HepG2 (cell line): ENCODE measurements around the gene REST. TPM values are rescaled to one million over a fixed set of nuclear protein-coding genes. Genes with fewer than 3 reads are reported as not detected.

ENCODE experiments used
- ATAC-seq: fragments of 200-7000 bp; cut with Tn5 transposase; 3 replicates; pipeline ENCODE4 v1.9.1; 2020; ENCODE audit warnings: mild to moderate bottlenecking, moderate library complexity
- BruUV-seq: library from RNA; stranded (reverse); fragments of 400-500 nt; replicated peaks from 2 replicates; lab custom pipeline; 2021; lab: Mats Ljungman, UMichigan
- CTCF ChIA-PET: fragments of 300-600 bp; formaldehyde crosslinking; extraction: SDS; loops from one replicate; lab custom pipeline; 2021; ENCODE audit warnings: low total read pairs, inconsistent platforms, low intra/inter-chr PET ratio; lab: Yijun Ruan, JAX
- POLR2A ChIA-PET: fragments of 350-600 bp; sonication (Branson Sonifier 250); formaldehyde crosslinking; loops from one replicate; lab custom pipeline; 2020; ENCODE audit warnings: antibody characterized with exemption, inconsistent platforms; lab: Yijun Ruan, JAX
- DNase-seq: peaks from one replicate; pipeline ENCODE4 v3.0.0-alpha.2; 2015; ENCODE audit warnings: low spot score
- FAIRE-seq: peaks from 3 replicates; lab custom pipeline; 2011; peaks lifted over from hg19 to GRCh38; lab: Jason Lieb, UNC
- H2AFZ ChIP-seq: one replicate; pipeline ENCODE4 v1.6.1; 2011; ENCODE audit warnings: low read length, inconsistent platforms
- H3K27ac ChIP-seq: fragments of 300-600 bp; 3 replicates; pipeline ENCODE4 v1.8.0; 2011; ENCODE audit warnings: mixed run types, mild to moderate bottlenecking, mixed read lengths, low read length, inconsistent platforms; ENCODE audit not compliant: insufficient read depth; ENCODE audit errors: extremely low read length
- H3K27me3 ChIP-seq, 2 experiments: fragments of 200-600 bp in 1 of 2; 2 replicates in 1 of 2; 3 replicates in 1 of 2; pipeline versions ENCODE4 v1.6.0 to v1.8.0; 2011; ENCODE audit warnings: low read length in 2 of 2, mild to moderate bottlenecking in 2 of 2, moderate library complexity in 2 of 2, inconsistent platforms in 1 of 2; ENCODE audit not compliant: insufficient read depth in 2 of 2, control insufficient read depth in 1 of 2
- H3K36me3 ChIP-seq, 2 experiments: fragments of 200-600 bp in 1 of 2; replicated peaks in 1 of 2; 2 replicates in 1 of 2; 3 replicates in 1 of 2; pipeline versions ENCODE4 v1.5.1 to v1.8.0; 2011; ENCODE audit warnings: low read length in 2 of 2, inconsistent platforms in 1 of 2; ENCODE audit not compliant: insufficient read depth in 2 of 2, control insufficient read depth in 1 of 2
- H3K4me1 ChIP-seq: 2 replicates; pipeline ENCODE4 v1.5.1; 2012; ENCODE audit warnings: low read length, inconsistent platforms; ENCODE audit not compliant: insufficient read depth
- H3K4me2 ChIP-seq: 2 replicates; pipeline ENCODE4 v1.6.0; 2011; ENCODE audit warnings: low read depth, low read length, inconsistent platforms
- H3K4me3 ChIP-seq, 3 experiments: fragments of 200-600 bp in 1 of 3; sonication (generic), shearing (Covaris generic) in 1 of 3; replicated peaks in 1 of 3; 2 replicates each; pipeline ENCODE4 v1.5.1; 2011 to 2016; ENCODE audit warnings: low read length in 3 of 3, inconsistent platforms in 2 of 3, low read depth in 2 of 3, mild to moderate bottlenecking in 2 of 3, control low read depth in 1 of 3, mixed read lengths in 1 of 3; ENCODE audit not compliant: insufficient read depth in 1 of 3
- H3K79me2 ChIP-seq: one replicate; pipeline ENCODE4 v1.6.1; 2011; ENCODE audit warnings: low read length, inconsistent platforms; ENCODE audit not compliant: insufficient read depth
- H3K9ac ChIP-seq: 2 replicates; pipeline ENCODE4 v1.6.0; 2011; ENCODE audit warnings: mild to moderate bottlenecking, low read depth, low read length, inconsistent platforms; ENCODE audit not compliant: insufficient read depth
- H3K9me3 ChIP-seq: 2 replicates; pipeline ENCODE4 v1.5.1; 2012; ENCODE audit warnings: mild to moderate bottlenecking, low read length
- H4K20me1 ChIP-seq: 2 replicates; pipeline ENCODE4 v1.6.0; 2011; ENCODE audit warnings: inconsistent platforms, mild to moderate bottlenecking, low read length, moderate library complexity; ENCODE audit not compliant: insufficient read depth
- KAT8 ChIP-seq: IDR thresholded peaks from 2 replicates; pipeline ENCODE4 v1.6.1; 2016; ENCODE audit warnings: missing genetic modification reagents, missing compliant biosample characterization
- PRMT3 ChIP-seq: sonication (generic); formaldehyde crosslinking; IDR thresholded peaks from 2 replicates; pipeline ENCODE4 v1.8.1; 2022; ENCODE audit warnings: low read depth, mild to moderate bottlenecking, moderate library complexity, missing genetic modification reagents, borderline replicate concordance
- SP5 ChIP-seq: IDR thresholded peaks from 2 replicates; pipeline ENCODE4 v1.6.1; 2016; ENCODE audit warnings: low read depth, borderline replicate concordance
- ZBTB25 ChIP-seq: IDR thresholded peaks from 2 replicates; pipeline ENCODE4 v1.6.1; 2018; ENCODE audit warnings: missing genetic modification reagents
- ZFP36L1 ChIP-seq: sonication (generic); formaldehyde crosslinking; IDR thresholded peaks from 2 replicates; pipeline ENCODE4 v1.8.0; 2022; ENCODE audit warnings: mild to moderate bottlenecking, missing genetic modification reagents, moderate library complexity
- ZNF496 ChIP-seq: sonication (generic); formaldehyde crosslinking; IDR thresholded peaks from 2 replicates; pipeline ENCODE4 v1.8.1; 2023; ENCODE audit warnings: mild to moderate bottlenecking, moderate library complexity, missing genetic modification reagents; ENCODE audit not compliant: insufficient replicate concordance
- ZNF567 ChIP-seq: sonication (generic); formaldehyde crosslinking; IDR thresholded peaks from 2 replicates; pipeline ENCODE4 v1.8.1; 2023; ENCODE audit warnings: mild to moderate bottlenecking, missing genetic modification reagents, borderline replicate concordance
- ZNF672 ChIP-seq: sonication (generic); formaldehyde crosslinking; IDR thresholded peaks from 2 replicates; pipeline ENCODE4 v1.8.1; 2022; ENCODE audit warnings: missing genetic modification reagents
- ZNF800 ChIP-seq: sonication (generic); formaldehyde crosslinking; IDR thresholded peaks from 2 replicates; pipeline ENCODE4 v1.4.0; 2020; ENCODE audit warnings: missing genetic modification reagents
- WGBS: methylation state at CpG from one replicate; pipeline ENCODE4 v1.1.6; 2017; ENCODE audit warnings: low lambda C conversion rate; 5-methylcytosine and 5-hydroxymethylcytosine counted together
- in situ Hi-C: cut with HindIII; loops from 2 replicates; pipeline ENCODE4 v1.10.0; 2017; ENCODE audit warnings: low pct_unique_long_range_greater_than_20kb; ENCODE audit not compliant: extremely low pct_ligation_motif_present
- intact Hi-C: fragments of 100-400 bp; cut with micrococcal nuclease; formaldehyde crosslinking; loops from one replicate; pipeline ENCODE4 v1.10.0; 2022; ENCODE audit not compliant: unreplicated experiment
- polyA plus RNA-seq, 8 experiments: library from polyadenylated mRNA; depleted of rRNA in 3 of 8; stranded (reverse) in 7 of 8; unstranded in 1 of 8; fragments of >200 nt; fragmentation: Illumina TruSeq in 4 of 8; extraction: Trizol in 4 of 8; gene quantifications; 2 replicates each; pipeline versions ENCODE4 v1.2.1 to v1.2.3, GENCODE V29; 2011 to 2016; ENCODE audit warnings: low read depth in 4 of 8, missing spikeins in 1 of 8, mixed read lengths in 1 of 8; ENCODE audit not compliant: insufficient read depth in 1 of 8
- total RNA-seq, 5 experiments: library from RNA; depleted of rRNA; stranded (reverse); fragments of >200 nt; fragmentation: Illumina TruSeq; extraction: Trizol; gene quantifications; 2 replicates each; pipeline ENCODE4 v1.2.3, GENCODE V29; 2016; ENCODE audit warnings: low read depth in 1 of 5
- TF ChIP-seq, protein P1 (sequence below): sonication (generic); formaldehyde crosslinking; IDR thresholded peaks from 2 replicates; pipeline ENCODE4 v1.8.0; 2023; ENCODE audit warnings: mild to moderate bottlenecking, missing genetic modification reagents
- TF ChIP-seq, protein P2 (sequence below): sonication (generic); formaldehyde crosslinking; IDR thresholded peaks from 2 replicates; pipeline ENCODE4 v1.5.0; 2020; ENCODE audit warnings: missing genetic modification reagents, mild to moderate bottlenecking, borderline replicate concordance
- TF ChIP-seq, protein P3 (sequence below): sonication (generic); formaldehyde crosslinking; IDR thresholded peaks from 2 replicates; pipeline ENCODE4 v1.5.0; 2020; ENCODE audit warnings: missing genetic modification reagents
- TF ChIP-seq, protein P4 (sequence below): sonication (generic); formaldehyde crosslinking; IDR thresholded peaks from 2 replicates; pipeline ENCODE4 v1.8.0; 2022; ENCODE audit warnings: mild to moderate bottlenecking, missing genetic modification reagents

The REST gene
- total and polyA plus RNA-seq, 2 of the 13 experiments (the other 11 are each of a cell fraction or from before 2014, with no cell fraction given) = 12.7 to 22.4 TPM

- no peak for TF ChIP-seq ZFP36L1 (CRISPR knock-in tag)
- no peak for TF ChIP-seq ZNF800 (CRISPR knock-in tag)
- TF ChIP-seq ZNF672 (CRISPR knock-in tag) = no peak
- TF ChIP-seq, protein P1, sequence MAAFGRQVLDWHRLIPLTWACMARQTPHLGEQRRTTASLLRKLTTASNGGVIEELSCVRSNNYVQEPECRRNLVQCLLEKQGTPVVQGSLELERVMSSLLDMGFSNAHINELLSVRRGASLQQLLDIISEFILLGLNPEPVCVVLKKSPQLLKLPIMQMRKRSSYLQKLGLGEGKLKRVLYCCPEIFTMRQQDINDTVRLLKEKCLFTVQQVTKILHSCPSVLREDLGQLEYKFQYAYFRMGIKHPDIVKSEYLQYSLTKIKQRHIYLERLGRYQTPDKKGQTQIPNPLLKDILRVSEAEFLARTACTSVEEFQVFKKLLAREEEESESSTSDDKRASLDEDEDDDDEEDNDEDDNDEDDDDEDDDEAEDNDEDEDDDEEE = no peak
Measured at GRCh38 chr4:56941403-56941802, 33.7 kb downstream of the REST start (continued).

DNA sequence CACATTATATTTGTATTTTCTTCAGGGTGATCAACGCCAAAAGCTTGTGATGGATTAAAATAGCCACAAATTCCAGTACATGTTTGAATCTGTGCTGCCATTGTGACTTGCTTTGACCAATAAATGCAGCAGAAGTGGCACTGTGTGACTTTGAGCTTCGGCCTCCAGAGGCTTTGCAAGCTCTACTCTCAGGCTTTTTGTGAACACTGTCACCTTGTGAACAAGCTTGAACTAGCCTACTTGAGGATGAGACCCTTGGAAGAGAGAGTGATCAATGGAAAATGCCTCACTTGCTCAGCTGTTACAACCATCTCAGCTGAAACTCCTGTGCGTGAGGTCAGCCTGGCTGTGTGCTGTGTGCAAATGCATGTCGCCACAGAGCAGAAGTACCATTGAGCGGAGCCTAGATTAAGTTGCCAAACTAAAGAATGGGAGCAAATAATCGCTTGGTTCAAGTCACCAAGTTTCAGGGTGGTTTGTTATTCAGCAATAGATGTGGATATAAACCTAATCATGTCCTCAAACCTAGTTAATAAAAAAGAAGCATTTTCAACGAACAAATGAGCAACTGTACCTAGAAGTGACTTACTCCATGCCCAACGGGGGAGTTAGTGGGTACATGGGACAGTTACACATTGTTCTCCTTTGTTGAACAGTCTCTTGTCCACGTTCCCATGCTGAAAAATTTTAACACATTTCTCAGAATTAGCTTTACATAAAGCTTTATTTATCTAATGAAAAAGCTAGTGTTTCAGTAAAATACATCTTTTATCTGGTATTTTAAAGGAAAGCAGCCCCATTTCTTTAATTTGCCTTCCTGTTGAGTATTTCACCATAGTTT is 46.2 kb downstream of the REST start:
- no peak for FAIRE-seq
- CTCF ChIA-PET = no interaction called here
- 64% methylated on average over 9 of the region's 9 CpGs for WGBS
- no peak overlapping the region for H2AFZ ChIP-seq
- DNase-seq = no peak
- no peaks in the 10 kb centered on the region for H3K79me2 ChIP-seq
- H3K4me2 ChIP-seq = no peak overlapping the region
- H3K36me3 ChIP-seq = no peaks in the 10 kb centered on the region
- in situ Hi-C loops (no loop called here), intact Hi-C loops (no loop called here)
- H3K9me3 ChIP-seq = no peaks in the 10 kb centered on the region
- peaks cover 15% of the 10 kb centered on the region for H3K4me1 ChIP-seq
- POLR2A ChIA-PET = no interaction called here
- H3K27ac ChIP-seq = no peak overlapping the region
- peak; percentile 18; the same call in 1 of the 3 replicates for ATAC-seq
- H3K27me3 ChIP-seq = no peaks in the 10 kb centered on the region
- no peak overlapping the region for H3K9ac ChIP-seq
- no TSS peak for BruUV-seq
- H4K20me1 ChIP-seq = no peaks in the 10 kb centered on the region
- H3K4me3 ChIP-seq = no peak overlapping the region
- TF ChIP-seq, protein P2, sequence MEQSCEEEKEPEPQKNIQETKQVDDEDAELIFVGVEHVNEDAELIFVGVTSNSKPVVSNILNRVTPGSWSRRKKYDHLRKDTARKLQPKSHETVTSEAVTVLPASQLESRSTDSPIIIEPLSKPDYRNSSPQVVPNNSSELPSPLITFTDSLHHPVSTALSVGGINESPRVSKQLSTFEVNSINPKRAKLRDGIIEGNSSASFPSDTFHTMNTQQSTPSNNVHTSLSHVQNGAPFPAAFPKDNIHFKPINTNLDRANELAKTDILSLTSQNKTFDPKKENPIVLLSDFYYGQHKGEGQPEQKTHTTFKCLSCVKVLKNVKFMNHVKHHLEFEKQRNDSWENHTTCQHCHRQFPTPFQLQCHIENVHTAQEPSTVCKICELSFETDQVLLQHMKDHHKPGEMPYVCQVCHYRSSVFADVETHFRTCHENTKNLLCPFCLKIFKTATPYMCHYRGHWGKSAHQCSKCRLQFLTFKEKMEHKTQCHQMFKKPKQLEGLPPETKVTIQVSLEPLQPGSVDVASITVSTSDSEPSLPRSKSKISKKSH (CRISPR knock-in tag) = no peak
- TF ChIP-seq ZBTB25 (no peak), ZNF567 (CRISPR knock-in tag) (no peak), ZNF496 (CRISPR knock-in tag) (no peak), PRMT3 (CRISPR knock-in tag) (no peak), SP5 (CRISPR knock-in tag) (no peak), KAT8 (CRISPR knock-in tag) (no peak)
- TF ChIP-seq, protein P3, sequence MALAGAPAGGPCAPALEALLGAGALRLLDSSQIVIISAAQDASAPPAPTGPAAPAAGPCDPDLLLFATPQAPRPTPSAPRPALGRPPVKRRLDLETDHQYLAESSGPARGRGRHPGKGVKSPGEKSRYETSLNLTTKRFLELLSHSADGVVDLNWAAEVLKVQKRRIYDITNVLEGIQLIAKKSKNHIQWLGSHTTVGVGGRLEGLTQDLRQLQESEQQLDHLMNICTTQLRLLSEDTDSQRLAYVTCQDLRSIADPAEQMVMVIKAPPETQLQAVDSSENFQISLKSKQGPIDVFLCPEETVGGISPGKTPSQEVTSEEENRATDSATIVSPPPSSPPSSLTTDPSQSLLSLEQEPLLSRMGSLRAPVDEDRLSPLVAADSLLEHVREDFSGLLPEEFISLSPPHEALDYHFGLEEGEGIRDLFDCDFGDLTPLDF = no peak
- TF ChIP-seq, protein P4, sequence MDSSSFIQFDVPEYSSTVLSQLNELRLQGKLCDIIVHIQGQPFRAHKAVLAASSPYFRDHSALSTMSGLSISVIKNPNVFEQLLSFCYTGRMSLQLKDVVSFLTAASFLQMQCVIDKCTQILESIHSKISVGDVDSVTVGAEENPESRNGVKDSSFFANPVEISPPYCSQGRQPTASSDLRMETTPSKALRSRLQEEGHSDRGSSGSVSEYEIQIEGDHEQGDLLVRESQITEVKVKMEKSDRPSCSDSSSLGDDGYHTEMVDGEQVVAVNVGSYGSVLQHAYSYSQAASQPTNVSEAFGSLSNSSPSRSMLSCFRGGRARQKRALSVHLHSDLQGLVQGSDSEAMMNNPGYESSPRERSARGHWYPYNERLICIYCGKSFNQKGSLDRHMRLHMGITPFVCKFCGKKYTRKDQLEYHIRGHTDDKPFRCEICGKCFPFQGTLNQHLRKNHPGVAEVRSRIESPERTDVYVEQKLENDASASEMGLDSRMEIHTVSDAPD (CRISPR knock-in tag) = no peak
